ENCODE results near the gene HIGD1B. TPM values are rescaled to one million over a fixed set of nuclear protein-coding genes. Genes with fewer than 3 reads are reported as not detected.

The HIGD1B gene
- total and polyA plus RNA-seq, 2 of the 13 experiments (the other 11 are each of a cell fraction or from before 2014, with no cell fraction given): not detected

- TF ChIP-seq BRF2 (CRISPR knock-in tag; IDR thresholded peaks at IDR 0.05) (no peak), ZNF687 (CRISPR knock-in tag; IDR thresholded peaks at IDR 0.05) (peak; percentile 43), IRF2 (CRISPR knock-in tag; IDR thresholded peaks at IDR 0.05) (no peak), ATF7-NPFF (CRISPR knock-in tag; IDR thresholded peaks at IDR 0.05; ENCODE audit: low read depth) (peak; percentile 68; the same call in 1 of the 2 replicates), ZNF235 (CRISPR knock-in tag; IDR thresholded peaks at IDR 0.05; ENCODE audit: borderline replicate concordance) (no peak), TFDP1 (CRISPR knock-in tag; IDR thresholded peaks at IDR 0.05; ENCODE audit: borderline replicate concordance) (peak; percentile 18; the same call in 1 of the 2 replicates), POLR2A (IDR thresholded peaks at IDR 0.05; ENCODE audit: insufficient read depth in 1 of 2, low read depth in 2 of 2, low read length in 2 of 2) (no peak), ZNF574 (CRISPR knock-in tag; IDR thresholded peaks at IDR 0.05) (peak; percentile 20; the same call in 1 of the 2 replicates), ZNF318 (CRISPR knock-in tag; IDR thresholded peaks at IDR 0.05) (no peak)
Observed at GRCh38 chr17:44830359-44831288, 17.1 kb upstream of the HIGD1B start (continued).

Data from HepG2 (cell line).